HG02642 (cell line): ENCODE measurements around the gene KLHL24.
"Not testable (repeated sequence)": the region's sequence is repeated elsewhere in the genome, so short reads cannot be mapped to it uniquely, and the experiment has no call there.

Experiments used
- ATAC-seq: cut with Tn5 transposase; IDR thresholded peaks from one replicate; pipeline ENCODE4 v1.9.1; 2021; ENCODE audit warnings: mild to moderate bottlenecking; ENCODE audit not compliant: unreplicated experiment, poor library complexity

Gene KLHL24

DNA sequence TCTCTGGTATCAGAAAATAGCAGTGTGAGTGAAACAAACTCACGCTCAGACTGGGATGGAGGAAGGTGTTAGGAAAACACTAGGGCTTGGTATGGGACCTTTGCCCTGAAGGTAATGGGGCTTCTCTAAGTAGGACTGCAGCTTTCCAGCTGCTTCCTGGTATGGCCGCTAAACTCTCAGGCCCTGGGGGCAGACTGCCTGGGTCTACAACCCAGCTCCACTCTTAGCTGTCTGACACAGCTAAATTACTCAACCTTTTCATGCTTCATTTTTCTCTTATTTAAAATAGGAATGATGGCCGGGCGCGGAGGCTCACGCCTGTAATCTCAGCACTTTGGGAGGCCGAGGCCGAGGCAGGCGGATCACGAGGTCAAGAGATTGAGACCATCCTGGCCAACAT is 57.0 kb downstream of the KLHL24 start:
- no peak for ATAC-seq

DNA sequence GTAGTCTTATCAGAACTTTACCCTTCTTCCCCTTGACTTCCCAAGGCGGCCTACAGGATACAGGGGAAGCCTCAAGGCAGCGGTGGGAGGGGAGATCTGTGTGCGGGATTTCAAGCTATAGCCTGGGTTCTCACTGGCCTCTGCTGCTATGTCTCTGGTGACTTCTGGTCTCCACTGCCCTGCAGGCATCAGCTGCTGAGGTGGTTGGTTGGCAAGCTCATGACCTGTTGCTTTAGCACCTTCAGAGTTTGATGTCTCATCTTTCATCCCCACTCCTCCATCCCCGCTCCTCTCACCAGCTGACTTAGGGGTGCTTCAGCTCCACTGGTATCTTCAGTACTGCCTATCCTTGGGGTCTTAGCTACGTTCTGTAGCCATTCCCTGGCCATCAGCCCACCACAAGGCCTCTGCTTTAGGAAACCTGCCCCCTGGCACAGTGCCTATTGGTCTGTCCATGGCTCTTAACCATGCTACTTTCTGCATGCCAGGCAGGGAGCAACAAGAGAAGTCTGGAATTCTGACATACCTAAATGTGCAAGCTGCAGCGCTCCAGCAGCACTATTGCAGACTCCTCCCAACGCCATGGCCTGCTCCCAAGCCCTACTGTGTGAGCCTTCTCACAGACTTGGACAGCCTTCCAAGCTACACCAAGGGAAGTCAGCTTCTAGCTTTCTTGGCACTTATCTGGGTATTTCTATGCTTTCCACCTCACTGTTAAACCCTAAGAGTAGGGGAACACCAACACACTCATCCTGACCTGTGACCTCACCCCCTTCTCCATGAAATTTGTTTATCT is 60.3 kb downstream of the KLHL24 start:
- ATAC-seq = no peak

DNA sequence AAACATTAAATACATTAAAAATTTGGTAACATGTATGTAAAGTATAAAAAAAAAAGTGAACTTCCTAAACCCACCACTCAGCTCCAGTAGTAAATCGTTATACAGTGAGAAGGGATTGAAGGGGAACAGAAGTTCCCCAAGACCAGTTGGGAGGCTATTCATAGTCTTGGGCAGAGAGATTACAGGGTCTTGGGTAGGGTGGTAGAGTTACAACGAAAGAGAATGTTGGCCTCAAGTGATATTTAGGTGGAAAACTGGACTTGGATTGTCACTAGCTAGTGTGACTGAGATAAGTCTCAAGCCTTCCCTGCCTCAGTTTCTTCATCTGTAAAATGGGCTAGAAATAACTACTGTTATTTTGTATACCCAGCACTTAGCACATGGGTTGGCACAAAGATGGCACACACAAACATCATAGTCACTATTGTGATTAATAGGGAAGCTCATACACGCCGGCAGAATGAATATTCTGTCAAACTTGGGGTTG is 61.7 kb downstream of the KLHL24 start:
- ATAC-seq = no peak

DNA sequence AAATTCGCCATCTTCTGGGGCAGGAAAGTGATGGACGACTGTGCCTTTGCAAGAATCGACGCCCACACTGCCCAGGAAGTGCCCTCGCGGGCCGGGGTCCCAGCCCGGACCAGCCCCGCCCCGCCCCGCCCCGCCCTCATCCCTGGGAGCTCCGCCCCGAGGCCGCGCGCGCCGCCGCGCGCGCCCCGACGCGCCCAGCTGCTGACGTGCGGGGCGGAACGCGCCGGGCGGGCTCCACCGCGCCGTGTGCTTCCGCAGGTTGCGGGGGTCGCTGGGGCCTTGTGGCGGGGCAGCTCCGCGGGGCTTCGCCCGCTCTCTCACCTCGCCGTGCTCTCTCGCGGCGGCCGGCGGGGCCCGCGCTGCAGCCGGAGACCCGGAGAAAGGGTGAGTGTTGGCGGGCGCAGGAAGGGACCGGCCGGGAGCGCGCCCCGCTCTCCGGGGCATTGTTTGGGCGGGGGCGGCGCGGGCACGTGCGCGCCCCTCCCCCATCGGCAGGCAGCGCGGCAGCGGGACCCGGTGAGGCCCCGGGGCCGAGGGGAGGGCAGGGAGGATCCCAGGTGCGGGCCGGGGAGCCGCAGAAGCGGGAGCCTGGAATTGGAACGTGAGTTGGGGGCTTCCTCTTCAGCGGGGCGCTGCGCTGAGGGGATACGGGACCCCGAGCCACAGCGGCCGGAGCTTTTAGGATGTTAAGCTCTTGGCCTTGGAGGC is 62.3 kb downstream of the KLHL24 start, which contains the start of gene YEATS2:
Gene YEATS2, plus strand, starts transcription at position 188 of the 708 bp plus-strand sequence. CDS start 17,366 bp downstream, outside the sequence.
- ATAC-seq = peak; percentile 88

DNA sequence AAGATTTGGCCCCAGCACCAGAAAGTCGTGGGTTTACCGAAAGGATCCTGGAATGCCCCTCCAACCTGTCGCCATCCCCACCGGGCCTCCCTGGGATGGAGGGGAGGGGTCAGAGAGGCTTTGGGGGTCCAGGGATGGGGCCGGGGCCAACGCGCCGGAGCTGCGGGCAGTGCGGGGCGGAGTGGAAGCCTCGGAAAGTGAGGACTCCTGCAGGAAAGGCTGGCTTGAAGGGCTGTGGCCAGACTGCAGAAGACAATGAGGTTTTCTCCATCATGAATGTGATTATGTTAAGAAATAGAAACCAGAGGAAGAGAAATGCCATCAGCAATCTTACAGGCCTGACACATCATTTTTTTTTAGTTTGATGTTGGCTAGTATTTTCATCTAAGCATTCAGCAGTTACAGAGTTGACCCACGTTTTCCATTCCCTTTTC is 62.9 kb downstream of the KLHL24 start:
- ATAC-seq = peak; percentile 26

DNA sequence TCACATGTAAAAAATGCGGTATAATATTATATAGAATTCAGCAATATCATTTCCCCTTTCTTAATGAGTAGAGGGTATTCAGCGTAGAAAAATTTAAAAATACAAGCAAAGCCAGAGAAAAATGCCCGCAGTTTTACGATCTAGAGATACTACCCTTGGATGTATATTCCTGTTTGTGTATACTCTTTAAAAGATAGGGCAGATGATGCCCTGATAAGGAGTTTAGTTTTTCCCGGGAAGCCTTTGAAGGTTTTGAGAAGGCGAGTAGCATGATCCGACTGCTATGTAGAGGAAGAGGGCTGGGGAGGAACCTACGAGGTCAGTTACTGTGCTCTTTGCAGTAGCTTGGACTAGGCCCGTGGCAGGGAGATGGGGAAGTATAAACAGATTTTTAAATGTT is 63.3 kb downstream of the KLHL24 start:
- ATAC-seq = no peak

DNA sequence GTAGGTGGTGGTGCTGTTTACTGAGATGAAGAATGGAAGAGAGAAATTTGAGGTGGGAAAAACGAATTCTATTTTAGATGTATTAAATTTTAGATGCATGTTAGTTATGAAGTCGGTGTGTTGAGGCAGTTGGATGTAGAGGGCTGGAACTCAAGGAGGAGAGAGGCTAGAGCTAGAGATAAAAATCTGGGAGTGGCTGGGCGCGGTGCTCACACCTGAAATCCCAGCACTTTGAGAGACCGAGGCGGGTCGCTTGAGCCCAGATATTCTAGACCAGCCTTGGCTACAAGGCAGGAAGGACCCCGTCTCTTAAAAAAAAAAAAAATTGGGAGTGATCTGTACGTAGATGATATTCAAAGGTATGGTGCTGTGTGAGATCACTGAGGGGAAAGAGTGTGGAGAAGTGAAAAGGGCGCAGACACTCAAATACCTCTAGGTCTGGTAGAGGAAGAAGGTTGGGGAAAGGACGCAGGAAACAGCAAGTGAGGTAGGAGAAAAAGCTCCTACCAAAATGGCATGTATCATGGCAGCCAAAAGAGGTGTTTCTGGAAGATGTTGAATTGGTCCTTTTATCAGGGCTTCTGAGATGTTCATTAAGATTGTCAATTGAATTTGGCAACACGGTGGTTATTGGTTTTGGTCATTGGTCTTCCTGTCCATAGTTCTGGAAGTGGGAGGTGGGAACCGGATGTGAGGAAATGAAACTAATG is 64.0 kb downstream of the KLHL24 start:
- ATAC-seq = no peak

DNA sequence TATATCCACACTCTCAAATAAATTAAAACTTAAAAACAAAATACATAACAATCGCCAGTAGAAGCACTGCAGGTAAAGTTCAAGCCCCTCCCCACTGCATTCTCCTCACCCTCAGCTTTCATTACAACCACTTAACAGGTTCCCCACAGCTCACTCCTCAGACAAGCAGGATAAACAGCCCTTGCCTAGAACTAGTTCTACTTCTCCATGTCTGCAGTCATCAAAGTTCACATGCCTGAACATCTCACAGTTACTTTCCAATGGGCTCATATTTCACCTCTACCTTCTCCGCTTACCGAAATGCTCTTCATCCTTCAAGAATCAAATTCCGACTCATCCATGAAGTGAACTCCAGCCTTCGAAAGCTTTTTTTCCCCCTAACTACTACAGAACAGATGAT is 66.3 kb downstream of the KLHL24 start:
- no peak for ATAC-seq

DNA sequence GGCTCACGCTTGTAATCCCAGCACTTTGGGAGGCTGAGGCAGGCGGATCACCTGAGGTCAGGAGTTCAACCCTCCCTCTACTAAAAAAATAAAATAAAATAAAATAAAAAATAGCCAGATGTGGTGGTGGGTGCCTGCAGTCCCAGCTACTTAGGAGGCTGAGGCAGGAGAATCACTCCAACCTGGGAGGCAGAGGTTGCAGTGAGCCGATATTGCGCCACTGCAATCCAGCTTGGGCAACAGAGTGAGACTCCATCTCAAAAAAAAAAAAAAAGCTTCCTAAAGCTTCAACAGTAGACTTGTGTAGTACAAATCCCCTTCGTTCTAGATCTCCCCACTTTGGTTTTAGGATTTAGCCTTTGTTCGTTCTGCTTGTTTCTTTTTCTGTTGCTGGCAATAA is 68.5 kb downstream of the KLHL24 start:
- not testable (repeated sequence) for ATAC-seq

DNA sequence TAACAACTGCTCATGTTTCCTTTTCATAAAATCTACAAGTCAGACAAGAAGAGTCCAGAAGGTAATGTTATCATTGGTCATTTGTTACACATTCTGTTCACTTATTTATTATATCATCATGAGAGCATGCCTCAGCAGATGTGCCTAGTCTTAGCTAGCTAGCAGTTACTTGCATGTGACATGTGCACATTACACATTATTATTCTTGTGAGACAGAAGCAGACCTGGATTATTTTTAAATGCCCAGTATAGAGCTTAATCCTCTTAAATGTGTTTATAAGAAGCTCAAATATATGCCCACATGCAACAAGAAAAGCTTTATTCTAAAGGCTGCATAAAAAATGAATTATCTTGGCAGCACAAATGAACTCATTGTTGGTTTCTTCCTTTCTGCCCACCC is 74.8 kb downstream of the KLHL24 start:
- no peak for ATAC-seq

DNA sequence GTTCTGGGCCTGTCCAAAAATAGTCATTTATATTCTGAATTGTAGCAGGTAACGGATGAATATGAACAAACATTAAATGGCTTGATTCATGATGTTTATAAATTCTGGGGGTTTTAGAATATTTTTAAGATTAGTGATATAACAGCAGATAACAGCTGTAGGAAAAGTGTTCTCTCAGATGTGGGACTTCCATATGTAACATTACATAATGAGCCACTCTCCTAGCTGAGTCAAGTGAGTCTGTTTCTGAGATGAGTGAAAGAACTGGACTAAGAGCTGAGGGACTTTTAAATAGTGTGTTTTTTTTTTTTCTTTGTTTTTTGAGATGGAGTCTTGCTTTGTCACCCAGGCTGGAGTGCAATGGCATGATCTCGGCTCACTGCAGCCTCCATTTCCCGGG is 76.1 kb downstream of the KLHL24 start:
- no peak for ATAC-seq

DNA sequence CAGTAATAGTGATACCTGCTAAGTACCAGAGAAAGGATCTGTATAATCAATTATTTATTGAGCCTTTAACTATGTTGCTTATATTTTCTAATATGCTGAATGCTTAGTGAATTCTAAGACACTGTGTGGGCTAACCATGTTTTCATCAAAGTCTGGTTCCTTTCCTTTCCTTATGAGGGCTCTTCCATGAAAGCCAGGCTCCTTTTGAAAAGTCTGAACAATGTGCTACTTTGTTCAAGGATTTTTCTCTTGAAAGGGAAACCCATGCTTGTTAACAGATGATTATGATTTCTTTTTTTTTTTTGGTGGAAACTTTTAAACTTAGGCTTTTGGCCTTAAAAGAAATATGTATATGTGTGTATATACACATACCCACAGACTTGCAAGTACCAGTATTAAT is 79.2 kb downstream of the KLHL24 start:
- no peak for ATAC-seq

DNA sequence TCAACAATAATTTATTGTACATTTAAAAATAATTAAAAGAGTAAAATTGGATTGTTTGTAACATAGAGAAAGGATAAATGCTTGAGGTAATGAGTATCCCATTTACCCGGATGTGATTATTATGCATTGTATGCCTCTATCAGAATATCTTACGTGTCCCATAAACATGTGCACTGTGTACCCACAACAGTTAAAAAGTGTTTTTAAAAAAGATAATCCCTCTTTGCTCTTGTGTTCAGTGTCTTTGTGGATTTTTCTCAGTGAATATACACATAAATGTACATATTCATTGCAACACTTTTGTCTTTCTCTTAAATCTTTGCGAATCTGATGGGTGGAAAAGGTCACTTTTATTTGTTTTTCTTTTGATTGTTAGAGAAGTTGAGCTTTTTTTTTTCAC is 82.6 kb downstream of the KLHL24 start:
- ATAC-seq = no peak

DNA sequence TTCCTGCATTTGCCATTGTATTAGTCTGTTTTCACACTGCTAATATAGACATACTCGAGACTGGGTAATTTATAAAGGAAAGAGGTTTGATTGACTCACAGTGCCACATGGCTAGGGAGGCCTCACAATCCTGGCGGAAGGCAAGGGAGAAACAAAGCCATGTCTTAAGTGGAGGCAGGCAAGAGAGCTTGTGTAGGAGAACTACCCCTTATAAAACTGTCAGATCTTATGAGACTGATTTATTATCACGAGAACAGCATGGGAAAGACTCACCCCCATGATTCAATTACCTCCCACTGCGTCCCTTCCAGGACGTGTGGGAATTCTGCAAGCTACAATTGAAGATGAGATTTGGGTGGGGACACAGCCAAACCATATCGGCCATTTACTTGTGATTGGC is 90.0 kb downstream of the KLHL24 start:
- no peak for ATAC-seq

DNA sequence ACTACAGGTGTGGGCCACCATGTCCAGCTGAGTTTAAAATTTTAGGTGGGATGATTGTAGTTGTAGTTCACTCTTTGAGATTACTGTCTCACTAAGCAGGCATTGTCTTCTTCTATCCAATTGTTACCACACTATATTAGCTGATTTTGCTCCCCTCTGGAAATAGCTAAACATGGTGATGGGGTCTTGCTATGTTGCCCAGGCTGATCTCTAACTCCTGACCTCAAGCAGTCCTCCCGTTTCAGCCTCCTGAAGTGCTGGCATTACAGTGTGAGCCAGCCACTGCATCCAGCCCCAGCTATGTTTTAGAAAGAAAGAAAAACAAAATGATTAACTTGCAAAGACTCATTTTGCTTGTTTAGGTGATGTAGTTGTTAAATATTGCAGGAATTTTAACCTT is 92.8 kb downstream of the KLHL24 start:
- ATAC-seq = no peak

DNA sequence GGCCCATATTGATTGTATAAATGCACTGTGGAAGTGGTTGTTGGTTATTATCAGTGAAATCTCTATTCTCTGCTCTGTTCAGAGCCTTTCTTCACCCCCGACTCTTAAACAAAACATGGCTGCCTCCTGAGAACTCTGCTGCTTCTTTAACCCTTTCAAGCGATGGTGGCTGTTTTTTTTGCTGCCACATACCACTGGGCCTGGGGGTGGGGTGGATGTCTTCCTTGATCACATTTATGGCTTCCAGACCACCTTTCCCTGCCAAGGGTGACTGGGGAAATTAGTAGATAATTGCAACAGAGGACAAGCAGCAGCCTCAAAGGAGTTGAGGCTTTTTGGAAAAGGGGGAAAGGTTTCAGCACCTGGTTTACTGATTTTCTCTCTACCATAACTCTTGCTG is 94.9 kb downstream of the KLHL24 start:
- no peak for ATAC-seq

DNA sequence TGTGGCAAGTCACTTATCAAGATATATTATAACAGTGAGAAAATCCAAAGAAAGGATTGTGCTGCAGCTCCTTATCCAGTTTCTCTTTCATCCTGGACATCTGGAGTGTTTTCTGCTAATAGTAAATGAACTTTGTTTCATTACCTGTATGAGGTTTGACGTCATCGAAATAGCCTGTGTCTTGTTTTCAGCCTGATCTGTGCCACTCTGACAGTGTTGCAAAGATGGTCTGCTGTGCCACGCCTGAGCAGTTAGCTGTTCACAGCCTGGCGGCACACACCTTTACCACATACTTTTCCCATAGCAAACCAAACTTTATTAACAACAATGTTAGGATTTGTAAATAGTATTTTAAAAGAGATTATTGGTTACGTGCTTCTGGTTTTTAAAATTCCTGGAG is 96.2 kb downstream of the KLHL24 start:
- ATAC-seq = no peak

DNA sequence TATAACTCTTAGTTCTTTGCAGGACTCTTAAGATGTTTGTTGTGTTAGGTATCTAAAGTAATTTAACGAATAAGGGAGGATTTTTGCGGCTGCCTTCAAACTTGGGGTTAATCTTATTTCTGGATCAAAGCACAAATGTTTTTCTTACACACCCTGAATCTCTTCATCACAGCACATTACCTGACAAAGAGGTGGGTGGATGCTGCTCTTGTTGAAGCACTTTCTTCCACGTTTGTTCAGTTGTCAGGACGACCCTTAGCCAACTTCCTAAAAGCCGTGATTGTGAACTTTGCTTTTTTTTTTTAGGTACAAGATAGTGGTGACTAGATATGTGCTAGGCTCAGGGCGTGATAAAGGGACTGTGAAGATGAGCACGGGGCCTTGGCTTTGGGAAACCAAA is 98.1 kb downstream of the KLHL24 start:
- ATAC-seq = no peak
